Measurements from ENCODE around the gene LMOD1.

LMOD1 gene

GRCh38 chr1:201898240-201898894 lies 48.0 kb downstream of the LMOD1 start:
- TF ChIP-seq CTCF (IDR thresholded peaks at IDR 0.05; ENCODE audit: borderline replicate concordance, insufficient read depth, low read depth, low read length), result no peak

GRCh38 chr1:201896951-201897391 lies 49.4 kb downstream of the LMOD1 start:
- no peak for TF ChIP-seq CTCF (IDR thresholded peaks at IDR 0.05; ENCODE audit: borderline replicate concordance, insufficient read depth, low read depth, low read length)
- no peak overlapping the region for H3K4me3 ChIP-seq (ENCODE audit: low read depth, low read length)

More at GRCh38 chr1:201898240-201898894, 48.0 kb downstream of the LMOD1 start:
- H3K4me3 ChIP-seq (ENCODE audit: low read depth, low read length), result no peak overlapping the region

GRCh38 chr1:201895913-201896807 lies 50.2 kb downstream of the LMOD1 start:
- H3K4me3 ChIP-seq (ENCODE audit: low read depth, low read length), result no peak overlapping the region
- peak; percentile 95 for TF ChIP-seq CTCF (IDR thresholded peaks at IDR 0.05; ENCODE audit: borderline replicate concordance, insufficient read depth, low read depth, low read length)

- H3K4me3 ChIP-seq (ENCODE audit: low read depth, low read length), result no peak overlapping the region
- TF ChIP-seq CTCF (IDR thresholded peaks at IDR 0.05; ENCODE audit: borderline replicate concordance, insufficient read depth, low read depth, low read length), result no peak
Measured at GRCh38 chr1:201895120-201895665, 51.2 kb downstream of the LMOD1 start.

- TF ChIP-seq CTCF (IDR thresholded peaks at IDR 0.05; ENCODE audit: borderline replicate concordance, insufficient read depth, low read depth, low read length), result no peak
- H3K4me3 ChIP-seq (ENCODE audit: low read depth, low read length), result no peak overlapping the region
Measured at GRCh38 chr1:201894343-201895119, 51.8 kb downstream of the LMOD1 start.

GRCh38 chr1:201893431-201893830 lies 52.9 kb downstream of the LMOD1 start:
- TF ChIP-seq CTCF (IDR thresholded peaks at IDR 0.05; ENCODE audit: borderline replicate concordance, insufficient read depth, low read depth, low read length), result no peak

More at GRCh38 chr1:201893431-201893830, 52.9 kb downstream of the LMOD1 start:
- no peak overlapping the region for H3K4me3 ChIP-seq (ENCODE audit: low read depth, low read length)
